Spleen (tissue), 7 donors: ENCODE data around the gene PLCD1.

Source experiments
- CTCF ChIP-seq, 11 experiments: fragments of 200-600 bp in 7 of 11; fragments of 450-650 bp in 4 of 11; sonication (generic) in 4 of 11; IDR thresholded peaks in 8 of 11; conservative IDR thresholded peaks in 3 of 11; 1 replicate in 7 of 11; 2 replicates in 4 of 11; pipeline versions ENCODE4 v1.4.0 to v1.8.0; 2016 to 2021; ENCODE audit warnings: antibody characterized with exemption in 11 of 11, inconsistent platforms in 4 of 11, mild to moderate bottlenecking in 1 of 11
- POLR2A ChIP-seq, 3 donors: fragments of 450-650 bp; IDR thresholded peaks; one replicate each; pipeline ENCODE4 v1.5.1; 2017; ENCODE audit warnings: antibody characterized with exemption in 3 of 3, mild to moderate bottlenecking in 1 of 3
- donor health status: DM: no; HTN: no; CAD: no; lungs with moderate emphysema.
- donor health status: DM: no; HTN: no; CAD: no.
- donor health status: DM: no; HTN: no; CAD: no.

GRCh38 chr3:37997342-37997741, 32.1 kb downstream of the PLCD1 start:
- TF ChIP-seq CTCF (IDR thresholded peaks at IDR 0.05 in 8 of 11, conservative IDR thresholded peaks at IDR 0.05 in 3 of 11) (no peak), POLR2A (IDR thresholded peaks at IDR 0.05) (no peak)
